Suppressor macrophage (primary cell): Measurements from ENCODE around the gene ATXN10.

ENCODE experiments used
- DNase-seq, 4 experiments: peaks; one replicate each; pipeline ENCODE4 v3.0.0-alpha.2; 2020 to 2022

ATXN10 gene

DNA sequence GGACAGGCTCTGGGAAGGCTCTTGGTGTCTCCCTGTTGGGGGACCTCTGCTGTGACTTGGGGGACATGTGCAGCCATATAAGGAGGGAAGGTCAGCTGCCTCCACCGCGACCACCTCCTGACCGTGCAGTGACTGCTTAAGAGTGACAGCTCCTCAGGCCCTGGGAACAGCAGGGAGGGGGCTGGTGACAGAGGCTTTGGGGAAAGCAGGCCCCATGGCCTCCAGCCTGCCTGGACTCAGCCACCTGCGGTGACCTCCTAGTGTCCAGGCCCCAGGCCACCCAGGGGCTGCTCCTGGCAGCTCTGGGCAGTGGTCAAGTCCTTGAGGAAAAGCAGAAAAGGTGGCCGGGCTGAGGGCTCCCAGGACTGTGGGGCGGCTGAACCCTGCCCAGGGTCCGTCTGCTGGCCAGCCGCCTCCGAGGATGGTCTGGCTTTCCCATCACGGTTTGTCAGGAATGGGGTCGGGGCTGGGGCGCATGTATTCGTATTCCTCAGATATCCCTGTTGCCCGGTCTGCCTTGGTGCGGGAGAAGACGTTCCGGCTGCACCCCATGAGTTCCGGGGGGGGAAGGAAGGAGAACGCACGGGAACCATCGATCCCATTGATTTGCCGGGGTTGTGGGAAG, 208.6 kb downstream of the ATXN10 start:
- DNase-seq = no peak

DNA sequence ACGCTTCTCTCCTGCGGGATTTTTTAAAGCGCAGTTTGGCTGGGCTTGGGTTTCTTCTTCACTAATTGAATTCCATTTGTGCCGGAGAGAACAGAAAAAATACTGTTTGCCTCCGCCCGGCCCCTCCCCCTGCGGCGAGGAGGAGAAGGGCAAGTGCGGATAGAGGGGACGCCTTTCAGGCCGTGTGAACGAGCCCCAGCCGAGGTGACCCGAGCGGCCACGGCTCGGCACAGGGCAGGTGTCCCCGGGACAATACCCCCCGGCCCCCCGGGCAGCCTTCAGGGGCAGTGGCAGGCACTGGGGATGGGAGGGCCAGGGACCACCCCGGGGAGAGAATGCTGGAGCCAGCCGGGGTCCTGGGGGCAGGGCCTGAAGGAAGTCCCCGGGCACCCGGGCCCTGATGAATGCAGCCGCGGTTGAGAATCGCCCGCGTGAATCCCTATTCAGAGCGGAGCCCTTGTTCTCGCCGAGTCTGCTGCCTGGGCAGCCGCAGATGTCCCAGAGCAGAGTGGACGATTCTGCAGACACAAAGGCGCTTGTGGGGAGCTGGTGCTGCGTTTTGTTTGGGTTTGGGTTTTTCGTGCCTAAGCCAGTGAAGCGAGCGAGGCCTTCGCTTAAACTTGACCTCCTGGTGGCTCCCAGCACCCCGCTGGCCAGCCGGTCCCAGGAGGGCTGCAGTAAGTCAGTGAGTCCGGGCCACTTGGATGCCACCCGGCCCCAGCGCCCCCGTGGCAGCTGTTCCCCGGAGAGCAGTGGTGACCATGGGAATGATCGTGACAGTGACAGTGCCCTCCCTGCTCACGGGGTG, 209.3 kb downstream of the ATXN10 start:
- no peak for DNase-seq

DNA sequence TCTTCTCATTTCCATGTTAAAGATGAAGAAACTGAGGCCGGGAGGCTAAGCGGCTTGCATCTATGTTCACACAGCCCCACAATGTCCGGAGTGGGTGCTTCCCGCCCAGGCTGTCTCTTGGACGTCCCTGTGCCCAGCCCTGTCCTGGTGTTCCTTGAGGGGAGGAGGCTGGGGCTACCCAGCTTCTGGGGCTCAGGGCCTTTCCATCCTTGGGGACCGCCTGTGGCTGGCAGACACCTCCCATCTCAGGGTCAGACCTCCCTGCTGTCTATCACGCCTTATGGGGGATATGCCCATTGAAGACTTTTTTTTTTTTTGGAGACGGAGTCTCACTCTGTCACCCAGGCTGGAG, 209.9 kb downstream of the ATXN10 start:
- DNase-seq = no peak

DNA sequence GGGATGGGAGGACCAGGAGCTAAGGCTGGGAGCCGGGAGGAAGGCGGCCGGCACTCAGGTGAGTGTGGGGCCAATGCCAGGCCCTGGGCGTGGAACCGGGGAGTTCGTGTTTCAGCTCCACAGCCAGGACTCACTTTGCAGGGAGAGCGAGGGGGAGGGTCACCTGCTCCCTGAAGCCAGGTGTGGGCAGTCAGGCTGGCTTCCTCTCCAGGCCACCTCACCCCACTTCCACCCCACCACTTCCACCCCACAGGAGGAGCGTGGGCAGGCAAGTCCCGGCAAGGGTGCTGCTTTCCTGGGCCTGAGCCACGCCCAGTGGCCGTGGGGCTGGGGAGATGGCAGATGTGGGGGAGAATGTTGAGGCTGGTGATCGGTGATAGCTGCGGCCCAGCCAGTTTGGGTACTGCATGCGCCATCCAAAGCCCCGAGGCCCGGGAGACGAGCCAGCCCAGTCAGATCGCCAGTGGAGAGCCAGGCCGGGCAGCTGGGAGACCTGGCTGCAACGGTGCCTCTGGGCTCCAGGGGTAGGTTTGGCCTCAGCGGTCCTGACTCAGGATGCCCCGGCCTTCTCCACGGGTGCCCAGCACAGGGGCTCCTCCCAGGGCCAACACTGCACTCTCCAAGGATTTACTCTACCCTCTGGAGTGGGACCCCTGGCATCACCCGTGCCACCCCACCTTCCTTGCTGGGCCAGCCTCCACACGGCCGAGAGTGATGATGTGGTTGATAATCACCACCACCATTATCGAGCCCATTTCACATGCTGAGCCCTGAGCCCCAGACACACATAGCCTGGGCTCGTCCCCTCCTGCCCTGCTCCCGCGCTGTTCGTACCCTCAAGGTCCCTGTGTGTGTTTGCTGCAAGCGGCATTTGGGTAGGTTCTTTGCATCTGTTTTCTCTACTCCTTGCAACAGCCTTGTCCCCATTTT, 211.5 kb downstream of the ATXN10 start:
- DNase-seq = no peak

DNA sequence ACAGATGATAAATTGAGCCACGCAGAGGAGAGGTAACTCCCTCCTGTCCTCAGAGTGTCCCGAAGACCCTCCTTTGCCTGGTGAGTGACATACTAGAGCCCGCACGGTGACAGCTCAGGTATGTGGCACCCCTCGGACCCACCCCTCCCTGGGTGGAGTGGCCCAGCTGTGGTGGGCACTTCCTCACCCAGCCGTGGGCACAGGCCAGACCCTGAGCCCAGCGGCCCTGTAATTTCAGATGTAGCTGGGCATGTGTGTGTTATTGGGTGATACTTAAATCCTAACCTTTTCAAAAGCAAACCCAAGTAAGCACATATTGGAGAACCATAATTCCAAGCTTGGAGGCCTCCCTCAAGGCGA, 212.2 kb downstream of the ATXN10 start:
- DNase-seq = no peak

DNA sequence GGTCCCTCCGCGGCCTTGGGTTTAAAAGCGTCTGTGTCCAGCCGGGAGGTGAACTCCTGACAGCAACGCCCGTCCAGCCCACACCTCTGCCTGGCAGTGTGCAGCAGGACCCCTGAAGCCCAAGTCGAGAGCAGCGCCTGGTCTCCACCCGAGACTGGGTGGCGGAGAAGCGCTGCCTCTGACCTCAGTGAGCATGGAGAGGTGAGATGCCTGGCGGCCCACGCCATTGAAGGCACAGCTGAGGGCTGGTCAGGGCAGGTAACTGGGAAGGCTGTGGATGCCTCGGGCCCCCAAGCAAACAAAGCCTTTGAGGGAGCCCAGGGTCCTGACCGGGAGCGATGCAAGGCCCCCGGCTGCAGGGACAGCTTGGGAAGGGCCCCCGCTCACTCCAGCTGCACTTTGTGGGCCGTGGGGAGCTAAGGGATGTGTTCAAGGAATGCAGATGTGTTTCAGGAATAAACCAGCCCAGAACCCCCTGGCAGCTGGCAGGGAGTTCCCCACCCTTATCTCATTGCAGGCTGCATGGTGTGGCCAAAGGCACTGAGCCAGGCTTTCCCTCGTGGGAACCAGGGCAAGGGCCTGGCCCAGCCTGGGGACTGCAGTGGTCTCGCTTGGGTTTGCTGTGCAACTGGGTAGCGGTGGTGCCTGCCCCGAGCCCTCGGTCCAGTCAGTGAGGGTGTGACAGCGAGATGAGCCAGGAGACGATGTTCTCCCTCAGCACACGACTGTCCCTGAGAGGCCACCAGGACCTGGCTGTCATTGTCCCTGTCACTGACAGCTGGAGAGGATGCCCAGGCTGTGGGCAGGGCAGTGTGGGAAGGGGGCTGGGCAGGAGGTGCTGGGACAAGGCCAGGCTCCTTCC, 212.8 kb downstream of the ATXN10 start:
- no peak for DNase-seq

DNA sequence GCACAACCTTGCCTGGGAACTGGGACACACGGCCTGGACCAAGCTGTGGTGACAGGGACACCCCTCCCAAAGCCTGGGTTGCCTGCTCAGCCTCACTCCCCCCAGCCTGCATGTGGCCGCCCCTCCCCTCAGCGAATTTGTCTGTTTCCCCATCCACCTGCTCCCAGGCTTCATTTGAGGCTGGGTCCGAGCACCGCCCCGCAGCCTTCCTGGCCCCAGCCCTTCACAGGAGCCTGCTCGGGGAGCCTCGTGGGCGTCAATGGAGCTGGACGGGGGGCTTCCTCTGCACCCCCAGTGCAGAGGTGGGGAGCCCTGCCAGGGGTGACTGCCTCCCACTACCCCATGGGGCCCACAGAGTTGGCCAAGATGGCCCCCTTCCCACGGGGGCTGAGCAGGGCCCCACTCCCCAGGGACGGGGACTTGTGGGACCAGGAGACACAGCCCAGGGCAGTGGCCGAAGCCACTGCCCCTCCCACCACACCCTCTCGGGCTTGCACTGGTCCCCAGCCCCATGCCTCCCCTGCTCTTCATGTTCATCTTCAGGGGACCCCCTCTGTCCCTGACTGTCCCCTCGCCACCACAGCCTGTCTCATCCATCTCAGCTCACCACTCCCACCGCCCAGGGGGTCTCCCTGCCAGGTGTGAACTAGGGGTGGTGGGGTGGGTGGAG, 213.7 kb downstream of the ATXN10 start:
- DNase-seq = no peak

DNA sequence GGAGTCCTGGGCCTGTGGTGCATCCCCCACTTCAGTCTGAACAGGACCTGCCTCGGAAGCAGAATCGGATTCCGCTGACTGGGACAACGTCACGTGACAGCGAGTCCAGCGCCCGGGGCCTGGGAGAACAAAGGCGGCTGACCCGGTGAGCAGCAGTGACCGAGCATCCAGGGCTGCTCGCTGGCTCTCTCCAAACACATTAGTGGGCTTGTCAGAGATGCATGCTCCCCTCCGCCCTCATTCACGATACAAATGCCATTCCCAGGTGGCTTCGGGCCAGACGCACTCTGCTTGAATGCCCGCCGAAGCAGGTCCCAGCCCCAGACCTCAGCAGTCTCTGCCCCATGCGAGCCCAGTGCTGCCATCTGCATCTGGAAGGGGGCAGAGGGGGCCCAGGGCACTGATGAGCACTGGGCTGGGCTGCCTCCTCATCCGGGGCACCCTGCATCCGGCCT, 214.3 kb downstream of the ATXN10 start:
- DNase-seq = no peak

DNA sequence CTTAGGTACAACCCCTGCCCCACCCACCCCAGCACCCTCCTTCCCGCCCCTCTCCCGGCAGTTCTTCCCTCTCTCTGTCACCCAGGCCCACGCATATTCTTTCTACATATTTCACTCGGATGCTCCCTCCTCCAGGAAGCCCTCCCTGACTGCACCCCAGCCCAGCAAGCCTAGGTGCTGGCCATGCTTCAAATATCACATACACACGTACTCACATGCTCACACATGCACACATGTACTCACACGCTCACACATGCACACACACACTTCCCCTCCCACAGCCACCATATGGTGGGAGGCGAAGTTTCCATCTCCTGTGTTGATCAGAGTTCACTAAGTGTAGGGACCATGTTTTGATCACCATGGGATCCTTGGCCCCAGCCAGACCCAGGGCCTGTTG, 214.9 kb downstream of the ATXN10 start:
- no peak for DNase-seq

DNA sequence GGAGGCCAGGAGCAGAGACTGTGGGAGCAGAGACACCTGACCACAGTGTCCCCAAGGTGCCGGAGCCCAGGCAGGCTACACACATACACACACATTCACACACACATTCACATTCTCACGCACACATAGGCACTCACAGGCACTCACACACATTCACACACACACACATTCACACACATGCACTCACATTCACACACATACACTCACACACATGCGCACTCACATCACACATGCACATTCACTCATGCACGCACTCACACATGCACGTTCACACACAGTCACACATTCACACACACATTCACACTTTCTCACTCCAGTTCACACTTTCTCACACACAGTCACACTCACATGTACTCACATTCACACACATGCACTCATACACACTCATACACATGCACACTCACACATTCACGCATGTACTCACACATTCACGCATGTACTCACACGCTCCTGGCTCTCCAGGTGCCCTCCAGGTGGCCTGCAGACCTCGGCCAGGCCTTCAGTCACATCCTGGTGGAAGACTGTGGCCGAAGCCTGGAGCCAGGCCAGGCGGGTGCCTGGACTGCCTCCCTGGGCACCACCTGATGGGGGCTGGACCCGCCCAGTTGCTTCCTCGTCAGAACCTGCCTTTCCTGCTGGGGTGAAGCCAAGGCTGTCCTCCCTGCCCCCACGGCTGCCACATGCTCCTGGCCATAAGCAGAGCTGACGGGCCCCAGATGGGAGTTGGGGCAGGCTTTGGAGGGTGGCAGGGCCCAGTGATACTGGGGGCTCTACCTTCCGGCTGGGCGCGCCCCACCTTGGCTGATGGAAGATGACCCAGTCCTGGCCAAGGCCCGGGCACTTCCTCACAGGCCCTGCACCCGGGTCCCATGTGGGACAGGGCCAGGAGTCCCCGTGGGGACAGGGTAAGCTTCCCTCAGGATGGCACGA, 215.8 kb downstream of the ATXN10 start:
- no peak for DNase-seq

DNA sequence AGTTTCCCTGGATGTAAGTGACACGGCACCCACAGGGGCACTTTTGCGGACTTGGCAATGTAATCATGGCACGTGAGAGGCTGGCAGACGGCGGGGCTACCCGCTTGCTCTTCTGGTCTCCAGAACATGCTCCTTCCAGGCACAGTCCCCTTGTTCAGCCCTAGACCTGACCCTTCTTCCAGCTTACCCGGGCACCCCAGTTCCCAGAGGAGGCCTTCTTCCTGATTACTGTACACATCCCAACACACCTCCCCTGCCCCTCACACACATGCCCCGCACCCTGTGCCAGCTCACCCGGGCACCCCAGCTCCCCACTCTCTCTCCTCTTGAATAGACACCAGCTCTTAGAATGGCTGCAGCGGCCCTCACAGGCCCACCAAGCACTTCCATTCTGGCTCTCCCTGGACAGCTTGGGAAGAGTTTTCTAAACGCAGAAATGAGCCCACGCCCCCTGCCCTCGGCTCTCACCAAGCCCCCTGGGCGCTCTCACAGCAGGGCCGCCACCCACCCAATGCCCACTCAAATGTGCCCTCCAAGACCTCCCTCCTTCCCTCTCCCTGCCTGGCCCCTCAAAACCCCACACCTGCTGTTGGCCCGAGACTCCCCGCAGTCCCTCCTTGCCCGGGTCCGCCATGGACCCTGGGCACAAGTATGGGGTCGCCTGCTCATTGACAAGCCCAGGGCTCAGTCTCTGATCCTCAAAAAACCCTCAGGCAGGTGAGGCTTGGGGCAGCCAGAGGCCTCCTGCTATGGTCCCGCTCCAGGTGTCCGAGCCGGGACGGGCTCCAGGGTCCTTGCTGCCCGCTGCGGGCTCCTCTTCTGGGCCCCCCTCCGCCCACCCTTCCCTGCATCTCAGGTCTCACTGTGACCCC, 216.8 kb downstream of the ATXN10 start:
- no peak for DNase-seq

DNA sequence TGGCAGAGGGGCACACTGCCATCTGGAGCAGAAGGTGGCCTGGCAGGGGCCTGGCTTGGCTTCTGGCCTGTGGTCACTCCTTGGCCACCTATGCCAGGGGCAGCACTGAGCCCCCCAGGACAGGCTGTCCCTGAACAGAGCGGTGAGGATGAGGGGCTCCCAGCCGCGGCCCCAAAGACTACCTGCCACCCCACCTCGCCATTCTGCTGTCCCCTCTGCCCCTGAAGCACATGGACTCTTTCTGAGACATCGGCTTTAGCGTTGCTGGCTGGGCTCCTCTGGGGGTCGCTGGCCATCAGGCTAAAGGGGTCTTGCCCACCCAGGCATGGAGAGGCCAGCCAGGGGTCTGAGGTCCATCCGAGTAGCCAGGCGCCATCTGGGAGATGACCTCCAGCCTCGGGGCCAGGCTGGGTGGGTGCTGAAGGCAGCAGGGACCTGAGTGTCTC, 217.5 kb downstream of the ATXN10 start:
- DNase-seq = no peak

DNA sequence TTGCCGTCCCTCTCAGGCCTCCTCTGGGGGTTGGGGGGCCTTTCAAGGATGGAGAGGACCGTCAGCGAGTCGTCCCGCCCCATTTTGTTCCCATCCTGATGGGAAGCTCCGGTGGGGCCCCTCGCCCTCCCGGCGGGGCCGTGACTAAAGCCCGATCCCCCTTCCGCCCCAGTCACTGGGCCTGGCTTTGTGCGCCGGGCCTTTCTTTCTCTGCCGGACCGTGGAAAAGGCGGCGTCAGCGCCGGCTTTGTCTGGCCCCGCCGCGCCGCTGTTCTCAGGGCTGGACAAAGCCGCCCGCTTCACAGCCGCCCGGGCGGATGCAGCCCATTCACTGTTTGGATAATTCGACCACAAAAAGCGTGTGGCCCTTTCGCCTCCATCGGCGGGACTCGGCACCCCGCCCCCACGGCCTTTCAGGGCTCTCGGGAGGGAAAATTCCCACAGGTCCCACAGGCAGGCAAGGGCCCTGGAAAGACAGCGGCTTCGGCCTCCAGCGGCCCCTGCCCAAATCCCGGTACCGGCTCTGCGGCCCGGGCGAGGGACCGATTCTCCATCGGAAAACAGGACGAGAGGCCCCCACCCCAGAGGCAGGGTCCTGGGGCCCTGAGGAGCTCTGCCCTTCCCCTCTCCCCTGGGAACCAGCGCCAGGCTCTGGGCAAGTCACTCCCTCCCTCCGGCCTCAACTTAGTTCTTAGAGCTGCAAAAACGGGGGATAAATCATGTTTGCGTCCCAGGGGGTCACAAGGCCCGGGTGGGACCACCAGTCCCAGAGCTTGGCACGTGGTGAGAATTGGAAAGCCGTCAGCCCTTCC, 218.1 kb downstream of the ATXN10 start:
- DNase-seq = no peak

DNA sequence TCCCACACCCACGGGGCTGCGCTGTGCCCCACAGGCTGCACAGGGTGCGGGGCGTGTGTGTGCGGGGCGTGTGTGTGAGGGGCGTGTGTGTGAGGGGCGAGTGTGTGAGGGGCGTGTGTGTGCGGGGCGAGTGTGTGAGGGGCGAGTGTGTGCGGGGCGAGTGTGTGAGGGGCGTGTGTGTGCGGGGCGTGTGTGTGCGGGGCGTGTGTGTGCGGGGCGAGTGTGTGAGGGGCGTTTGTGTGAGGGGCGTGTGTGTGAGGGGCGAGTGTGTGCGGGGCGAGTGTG, 218.7 kb downstream of the ATXN10 start:
- no peak for DNase-seq

DNA sequence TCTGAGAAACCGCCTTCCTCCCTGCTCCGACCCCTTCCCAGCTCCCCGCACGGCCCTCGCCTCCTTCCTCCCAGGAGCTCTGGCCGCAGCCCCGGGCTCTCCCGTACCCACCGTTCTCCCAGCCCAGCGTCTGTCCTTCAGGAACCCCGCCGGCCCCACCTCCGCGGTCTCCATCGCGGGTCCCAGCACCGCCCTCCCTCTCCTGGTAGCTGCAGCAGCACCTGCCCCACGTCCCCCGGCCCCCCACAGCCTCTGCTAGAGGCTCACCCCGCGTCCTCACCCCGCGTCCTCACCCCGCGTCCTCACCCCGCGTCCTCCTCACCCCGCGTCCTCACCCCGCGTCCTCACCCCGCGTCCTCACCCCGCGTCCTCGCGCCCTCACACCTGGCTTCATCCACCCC, 219.4 kb downstream of the ATXN10 start:
- no peak for DNase-seq

DNA sequence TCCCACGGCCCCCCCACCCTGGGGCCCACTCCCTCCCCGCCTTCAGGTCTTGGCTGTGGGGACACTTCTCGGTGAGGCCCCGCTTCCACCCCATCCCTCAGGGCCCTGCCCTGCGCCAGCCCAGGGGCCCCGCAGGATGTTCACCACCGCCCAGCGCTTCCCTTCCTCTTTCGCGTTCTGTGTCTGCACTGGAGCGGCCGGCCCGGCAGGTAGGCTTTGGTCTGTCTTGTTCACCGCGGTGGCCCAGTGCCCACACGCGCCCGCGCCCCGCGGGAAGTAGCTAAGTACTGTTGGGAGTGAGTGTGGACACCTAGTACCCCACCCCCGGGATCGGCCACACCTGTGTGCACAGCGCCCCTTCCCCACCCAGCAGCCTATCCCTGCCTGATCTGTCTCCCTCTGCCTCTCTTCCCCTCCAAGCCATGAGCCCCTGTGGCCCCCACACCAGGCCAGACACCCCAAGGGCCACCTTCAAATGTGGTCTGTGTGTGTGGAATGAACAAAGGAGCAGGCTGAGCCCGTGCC, 219.9 kb downstream of the ATXN10 start:
- DNase-seq = no peak

DNA sequence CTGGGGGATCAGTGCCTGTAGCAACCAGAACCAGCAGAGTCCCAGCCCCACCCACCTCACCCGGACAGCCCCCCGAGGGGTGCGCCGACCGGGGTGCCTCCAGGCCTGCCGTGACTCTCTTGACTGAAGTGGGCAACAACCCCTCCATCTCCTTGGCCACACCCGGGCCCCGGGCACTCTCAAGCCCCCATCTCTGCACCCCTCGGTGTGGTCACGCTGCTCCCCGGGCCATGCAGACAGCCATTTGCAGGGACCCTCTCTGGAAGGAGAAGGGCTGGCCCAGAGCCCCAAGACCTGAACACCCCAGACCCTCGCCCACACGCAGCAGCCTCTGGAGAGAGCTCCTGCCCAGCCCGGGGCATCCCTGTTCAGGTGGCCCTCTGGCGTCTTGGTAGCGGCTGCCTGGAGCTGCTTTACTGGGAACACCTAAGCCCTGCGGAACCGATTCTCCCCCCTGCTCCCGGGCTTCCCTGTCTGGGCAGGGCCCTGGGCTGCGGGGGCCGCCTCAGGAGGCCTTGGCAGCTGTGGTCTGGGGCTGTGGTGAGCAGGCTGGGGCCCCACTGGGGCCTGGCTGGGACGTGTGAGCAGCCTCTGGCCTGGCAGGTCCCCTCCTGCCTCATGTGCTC, 220.5 kb downstream of the ATXN10 start:
- no peak for DNase-seq
